AG04450 (cell line): ENCODE results near the gene NPIPA1. TPM values are rescaled to one million over a fixed set of nuclear protein-coding genes. Genes with fewer than 3 reads are reported as not detected.
"Not testable (repeated sequence)": the region's sequence is repeated elsewhere in the genome, so short reads cannot be mapped to it uniquely, and the experiment has no call there.

Source experiments
- CTCF ChIA-PET: fragments of 300-600, 350-600 bp; formaldehyde crosslinking; extraction: SDS; loops from one replicate; lab custom pipeline; 2022; ENCODE audit warnings: antibody characterized with exemption, inconsistent platforms; lab: Charles Lee
- POLR2A ChIA-PET: fragments of 350-600 bp; formaldehyde crosslinking; extraction: SDS; loops from one replicate; lab custom pipeline; 2021; ENCODE audit warnings: antibody characterized with exemption, inconsistent platforms; lab: Yijun Ruan, JAX
- DNase-seq: peaks from one replicate; pipeline ENCODE4 v3.0.0-alpha.2; 2011; ENCODE audit warnings: low read depth, low spot score
- H3K27ac ChIP-seq: one replicate; pipeline ENCODE4 v1.5.1; 2012; ENCODE audit warnings: low read depth, low read length, control low read depth
- H3K27me3 ChIP-seq: one replicate; pipeline ENCODE4 v1.6.0; 2012; ENCODE audit warnings: low read length; ENCODE audit not compliant: control insufficient read depth, insufficient read depth
- H3K4me3 ChIP-seq: 2 replicates; pipeline ENCODE4 v1.5.1; 2011; ENCODE audit warnings: mild to moderate bottlenecking, low read depth, low read length, control low read depth
- H3K9me3 ChIP-seq: 2 replicates; pipeline ENCODE4 v1.5.1; 2012; ENCODE audit warnings: low read length; ENCODE audit not compliant: control insufficient read depth, insufficient read depth
- polyA plus RNA-seq: library from polyadenylated mRNA; depleted of rRNA; stranded (reverse); fragments of >200 nt; gene quantifications from 2 replicates; pipeline ENCODE4 v1.2.3, GENCODE V29; 2011; rRNA removed
- small RNA-seq: library from RNA; depleted of rRNA; stranded (forward); fragments of <200 nt; gene quantifications from one replicate; pipeline ENCODE3, GENCODE V24; 2012; ENCODE audit warnings: low read depth; ENCODE audit not compliant: insufficient read length

Gene NPIPA1
- polyA plus RNA-seq, 1 experiment: 63.4 TPM

DNA sequence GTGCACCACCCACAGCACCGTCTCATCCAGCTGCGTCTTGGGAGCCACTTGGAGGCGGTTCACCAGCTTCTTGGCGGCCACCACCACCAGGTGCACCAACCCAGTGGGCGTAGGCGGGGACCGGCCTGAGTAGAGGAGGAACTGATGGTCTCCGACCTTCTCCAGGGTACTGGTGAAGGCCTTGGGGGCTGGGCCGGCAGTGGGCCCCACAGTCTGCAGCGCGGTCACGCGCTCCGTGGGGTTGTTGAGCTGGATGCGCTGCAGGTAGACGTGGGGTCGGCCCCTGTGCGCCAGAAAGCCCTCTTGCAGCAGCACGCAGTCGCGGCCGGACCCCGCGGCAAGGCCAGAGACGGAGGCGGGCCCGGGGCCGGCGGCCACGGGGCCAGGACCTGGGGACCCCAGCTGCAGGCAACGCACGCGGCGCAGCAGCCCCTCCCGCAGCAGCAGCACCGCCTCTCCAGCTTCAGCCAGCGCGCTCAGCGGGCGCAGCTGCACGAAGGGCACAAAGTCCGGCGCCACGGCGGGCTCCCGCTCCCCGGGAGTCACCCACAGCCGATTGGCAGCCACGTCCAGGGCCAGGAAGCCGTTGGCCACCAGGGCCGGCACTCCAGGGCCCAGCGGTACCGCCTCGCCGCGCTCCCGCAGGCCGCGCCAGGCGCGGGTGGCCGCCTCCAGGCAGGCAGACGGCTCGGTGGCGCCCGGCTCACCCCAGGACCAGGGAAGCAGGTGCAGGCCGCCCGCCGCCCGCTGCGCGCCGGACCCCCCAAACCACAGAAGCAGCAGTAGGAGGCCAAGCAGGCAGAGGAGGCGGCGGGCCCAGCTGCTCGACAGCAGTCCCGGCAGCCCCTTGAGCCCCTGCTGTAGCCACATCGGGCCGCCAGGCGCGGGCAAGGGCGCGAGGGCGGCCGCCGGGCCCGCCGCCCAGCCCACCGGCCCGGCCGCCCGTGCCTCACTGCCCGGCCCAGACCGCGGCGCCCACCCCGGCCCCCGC lies 52.3 kb downstream of the NPIPA1 start:
- DNase-seq, H3K9me3 ChIP-seq, POLR2A ChIA-PET, CTCF ChIA-PET, H3K27ac ChIP-seq, H3K27me3 ChIP-seq, H3K4me3 ChIP-seq: not testable (repeated sequence)

DNA sequence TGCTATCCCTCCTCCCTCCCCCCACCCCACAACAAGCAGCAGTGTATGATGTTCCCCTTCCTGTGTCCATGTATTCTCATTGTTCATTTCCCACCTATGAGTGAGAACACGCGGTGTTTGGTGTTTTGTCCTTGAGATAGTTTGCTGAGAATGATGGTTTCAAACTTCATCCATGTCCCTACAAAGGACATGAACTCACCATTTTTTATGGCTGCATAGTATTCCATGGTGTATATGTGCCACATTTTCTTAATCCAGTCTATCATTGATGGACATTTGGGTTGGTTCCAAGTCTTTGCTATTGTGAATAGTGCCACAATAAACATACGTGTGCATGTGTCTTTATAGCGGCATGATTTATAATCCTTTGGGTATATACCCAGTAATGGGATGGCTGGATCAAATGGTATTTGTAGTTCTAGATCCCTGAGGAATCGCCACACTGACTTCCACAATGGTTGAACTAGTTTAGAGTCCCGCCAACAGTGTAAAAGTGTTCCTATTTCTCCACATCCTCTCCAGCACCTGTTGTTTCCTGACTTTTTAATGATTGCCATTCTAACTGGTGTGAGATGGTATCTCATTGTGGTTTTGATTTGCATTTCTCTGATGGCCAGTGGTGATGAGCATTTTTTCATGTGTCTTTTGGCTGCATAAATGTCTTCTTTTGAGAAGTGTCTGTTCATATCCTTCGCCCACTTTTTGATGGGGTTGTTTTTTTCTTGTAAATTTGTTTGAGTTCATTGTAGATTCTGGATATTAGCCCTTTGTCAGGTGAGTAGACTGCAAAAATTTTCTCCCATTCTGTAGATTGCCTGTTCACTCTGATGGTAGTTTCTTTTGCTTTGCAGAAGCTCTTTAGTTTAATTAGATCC lies 56.3 kb downstream of the NPIPA1 start:
- H3K27me3 ChIP-seq, H3K4me3 ChIP-seq, DNase-seq, H3K9me3 ChIP-seq, H3K27ac ChIP-seq, POLR2A ChIA-PET, CTCF ChIA-PET: not testable (repeated sequence)

DNA sequence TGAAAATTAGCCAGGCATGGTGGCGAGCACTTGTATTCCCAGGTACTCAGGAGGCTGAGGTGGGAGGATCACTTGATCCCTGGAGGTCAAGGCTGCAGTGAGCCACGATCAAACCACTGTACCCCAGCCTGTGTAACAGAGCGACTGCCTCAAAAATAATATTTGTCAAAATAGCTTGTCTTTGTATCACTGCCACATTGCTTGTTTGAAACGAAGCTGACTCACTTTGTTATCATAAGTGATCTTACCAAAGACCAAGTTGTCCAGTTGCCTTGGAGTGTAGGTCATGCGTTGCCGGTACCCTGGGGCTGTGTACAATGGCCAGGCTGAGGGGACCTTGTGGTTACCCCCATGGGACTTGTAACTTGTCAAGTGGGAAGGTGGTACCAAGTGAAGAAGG lies 59.5 kb downstream of the NPIPA1 start:
- POLR2A ChIA-PET, DNase-seq: not testable (repeated sequence)

DNA sequence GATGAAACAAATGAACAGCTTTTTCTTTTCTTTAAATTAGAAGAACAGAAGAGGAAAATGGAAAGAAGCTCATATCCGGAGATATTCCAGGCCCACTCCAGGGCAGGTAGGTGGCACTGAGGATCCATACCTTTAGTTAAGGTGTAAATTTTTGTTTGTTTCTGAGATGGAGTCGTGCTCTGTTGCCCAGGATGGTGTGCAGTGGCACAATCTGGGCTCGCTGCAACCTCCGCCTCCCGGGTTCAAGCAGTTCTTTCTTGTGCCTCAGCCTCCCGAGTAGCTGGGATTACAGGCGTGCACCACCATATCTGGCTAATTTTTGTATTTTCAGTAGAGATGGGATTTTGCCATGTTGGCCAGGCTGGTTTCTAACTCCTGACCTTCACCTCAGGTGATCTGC lies 61.1 kb downstream of the NPIPA1 start:
- CTCF ChIA-PET, DNase-seq, H3K4me3 ChIP-seq, POLR2A ChIA-PET, H3K27ac ChIP-seq, H3K27me3 ChIP-seq, H3K9me3 ChIP-seq: not testable (repeated sequence)

More for the DNA sequence above, 59.5 kb downstream of the NPIPA1 start:
- H3K4me3 ChIP-seq, CTCF ChIA-PET, H3K27ac ChIP-seq, H3K9me3 ChIP-seq, H3K27me3 ChIP-seq: not testable (repeated sequence)

DNA sequence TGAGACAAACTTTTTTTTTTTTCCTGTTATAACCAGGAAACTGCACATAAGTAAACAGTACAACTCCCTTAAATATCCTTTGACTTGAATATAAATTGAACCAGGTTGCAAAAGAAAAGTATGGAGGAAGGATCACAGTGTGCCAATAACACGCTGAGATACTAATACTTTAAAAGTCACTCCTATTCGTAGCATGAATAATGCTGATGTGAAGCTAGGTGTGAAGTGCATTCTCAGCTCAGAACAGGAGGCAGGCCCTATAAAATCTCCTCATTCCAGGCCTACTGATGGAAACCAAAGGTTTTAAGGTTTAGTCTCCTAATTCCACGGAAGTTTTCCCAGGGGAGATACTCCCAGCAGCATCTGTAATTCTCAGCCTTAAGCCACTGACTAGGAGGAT lies 62.6 kb downstream of the NPIPA1 start:
- H3K4me3 ChIP-seq, POLR2A ChIA-PET, DNase-seq, H3K27me3 ChIP-seq, CTCF ChIA-PET, H3K27ac ChIP-seq, H3K9me3 ChIP-seq: not testable (repeated sequence)

Small RNA genes within 50 kb of the gene (small RNA-seq; reads per million reads assigned to genes)
- gene AC138932.4 (not detected), gene MIR3180-1 (not detected), gene MIR3670-1 (not detected), gene MIR6511A1 (not detected), gene MIR6770-1 (not detected), gene RF00019 (not detected)

Other genes starting within 250 kb of the NPIPA1 start
- not detected in 2 replicates for gene PLA2G10, start 243.1 kb upstream of the NPIPA1 start, polyA plus RNA-seq
- 1.4 and 1.8 TPM in 2 replicates for gene NPIPA3, start 234.0 kb upstream of the NPIPA1 start, polyA plus RNA-seq
- 0.99 and 1.1 TPM in 2 replicates for gene NPIPA2, start 194.9 kb upstream of the NPIPA1 start, polyA plus RNA-seq
- 132 and 147 TPM in 2 replicates for gene NOMO1, start 103.7 kb upstream of the NPIPA1 start, polyA plus RNA-seq
- gene PDXDC1, start 37.6 kb downstream of the NPIPA1 start, polyA plus RNA-seq: 90.7 and 93.9 TPM in 2 replicates
- 80.2 and 82.7 TPM in 2 replicates for gene NTAN1, start 118.6 kb downstream of the NPIPA1 start, polyA plus RNA-seq
- gene RRN3, start 156.8 kb downstream of the NPIPA1 start, polyA plus RNA-seq: 38.0 and 45.3 TPM in 2 replicates